Measurements from ENCODE around the gene GRIN2D. TPM values are rescaled to one million over a fixed set of nuclear protein-coding genes. Genes with fewer than 3 reads are reported as not detected.

Gene GRIN2D
- total RNA-seq, 1 experiment from 2014 or later: not detected

- DNase-seq (ENCODE audit: low spot score): no peak
Observed at GRCh38 chr19:48441360-48442050, 48.0 kb downstream of the GRIN2D start.

GRCh38 chr19:48442116-48443035 lies 48.9 kb downstream of the GRIN2D start:
- no peak for DNase-seq (ENCODE audit: low spot score)

- no peak for DNase-seq (ENCODE audit: low spot score)
Observed at GRCh38 chr19:48443256-48443655, 49.8 kb downstream of the GRIN2D start.

Other genes with a start within 250 kb of the GRIN2D start
- 58.5 and 65.5 TPM in 2 replicates for gene LIG1, start 223.3 kb upstream of the GRIN2D start, total RNA-seq (2014; rRNA removed; shearing (Covaris generic))
- 0.54 and 0.84 TPM in 2 replicates for gene ZSWIM9, start 223.0 kb upstream of the GRIN2D start, total RNA-seq (2014; rRNA removed; shearing (Covaris generic))
- 9.6 and 18.6 TPM in 2 replicates for gene CARD8, start 137.8 kb upstream of the GRIN2D start, total RNA-seq (2014; rRNA removed; shearing (Covaris generic))
- gene ZNF114, start 123.6 kb upstream of the GRIN2D start, total RNA-seq (2014; rRNA removed; shearing (Covaris generic)): 0.06 TPM in 1 of 2 replicates, not detected in the other
- gene EMP3, start 68.1 kb upstream of the GRIN2D start, total RNA-seq (2014; rRNA removed; shearing (Covaris generic)): 80.2 and 150 TPM in 2 replicates
- 3.3 and 3.6 TPM in 2 replicates for gene TMEM143, start 29.7 kb upstream of the GRIN2D start, total RNA-seq (2014; rRNA removed; shearing (Covaris generic))
- gene SYNGR4, start 29.3 kb upstream of the GRIN2D start, total RNA-seq (2014; rRNA removed; shearing (Covaris generic)): 0.35 TPM in 1 of 2 replicates, not detected in the other
- 127 and 219 TPM in 2 replicates for gene KDELR1, start 2.1 kb upstream of the GRIN2D start, total RNA-seq (2014; rRNA removed; shearing (Covaris generic))
- 54.8 and 65.5 TPM in 2 replicates for gene GRWD1, start 52.3 kb downstream of the GRIN2D start, total RNA-seq (2014; rRNA removed; shearing (Covaris generic))
- 0.23 and 0.41 TPM in 2 replicates for gene KCNJ14, start 61.9 kb downstream of the GRIN2D start, total RNA-seq (2014; rRNA removed; shearing (Covaris generic))
- 44.1 and 47.8 TPM in 2 replicates for gene CYTH2, start 75.7 kb downstream of the GRIN2D start, total RNA-seq (2014; rRNA removed; shearing (Covaris generic))
- gene LMTK3, start 118.2 kb downstream of the GRIN2D start, total RNA-seq (2014; rRNA removed; shearing (Covaris generic)): 0.43 TPM in 1 of 2 replicates, not detected in the other
- gene SULT2B1, start 158.5 kb downstream of the GRIN2D start, total RNA-seq (2014; rRNA removed; shearing (Covaris generic)): 0.23 TPM in 1 of 2 replicates, not detected in the other
- not detected in 2 replicates for gene SPACA4, start 213.1 kb downstream of the GRIN2D start, total RNA-seq (2014; rRNA removed; shearing (Covaris generic))
- gene FAM83E, start 221.4 kb downstream of the GRIN2D start, total RNA-seq (2014; rRNA removed; shearing (Covaris generic)): 0.06 and 1.6 TPM in 2 replicates
- 1,978 and 2,048 TPM in 2 replicates for gene RPL18, start 225.5 kb downstream of the GRIN2D start, total RNA-seq (2014; rRNA removed; shearing (Covaris generic))
- 6.5 and 9.0 TPM in 2 replicates for gene SPHK2, start 225.8 kb downstream of the GRIN2D start, total RNA-seq (2014; rRNA removed; shearing (Covaris generic))
- 14.0 and 34.2 TPM in 2 replicates for gene DBP, start 243.7 kb downstream of the GRIN2D start, total RNA-seq (2014; rRNA removed; shearing (Covaris generic))

All from H4 (cell line).